ENCODE data around the gene AKT3. TPM values are rescaled to one million over a fixed set of nuclear protein-coding genes. Genes with fewer than 3 reads are reported as not detected.

AKT3 gene
- total and polyA plus RNA-seq, 5 donors from 2014 or later: 0.81 to 84.2 (median 2.8) TPM

- H3K4me3 Mint-ChIP-seq: peak overlapping the region in 1 of 4 donors; percentile 6
- DNase-seq: no peak
- Histone ChIP-seq H3K4me1 (ENCODE audit: control insufficient read depth, insufficient read depth, low read length, poor library complexity, severe bottlenecking) (no peaks in the 10 kb centered on the region), H3K4me3 (ENCODE audit: low read depth, low read length) (no peak overlapping the region), H3K36me3 (ENCODE audit: control insufficient read depth, insufficient read depth, low read length) (no peaks in the 10 kb centered on the region), H3K27me3 (ENCODE audit: control insufficient read depth, insufficient read depth, low read length) (no peaks in the 10 kb centered on the region), H3K9me3 (ENCODE audit: control insufficient read depth in 2 of 2, low read length in 2 of 2) (no peaks in the 10 kb centered on the region), H3K27ac (ENCODE audit: insufficient read depth, low read length, poor library complexity, severe bottlenecking) (no peak overlapping the region)
- peak overlapping the region in 1 of 3 donors; percentile 56 for H3K27ac Mint-ChIP-seq
- H3K4me1 Mint-ChIP-seq: peaks cover 23 to 49% (median 33%) of the 10 kb centered on the region in 4 donors
- H3K36me3 Mint-ChIP-seq: peaks cover under 1% of the 10 kb centered on the region
- H3K9me3 Mint-ChIP-seq: peaks cover 0 to 2% (median 0%) of the 10 kb centered on the region in 7 donors
- H3K27me3 Mint-ChIP-seq: no peaks in the 10 kb centered on the region
- ATAC-seq (ENCODE audit: low read depth in 2 of 2): no peak
Measured at GRCh38 chr1:243798726-243799125, 51.3 kb downstream of the AKT3 start.

- no peak for DNase-seq
- Mint-ChIP-seq H3K27me3 (no peaks in the 10 kb centered on the region), H3K4me1 (peaks cover 28 to 65% (median 41%) of the 10 kb centered on the region in 4 donors), H3K27ac (peak overlapping the region in 1 of 3 donors; percentile 61), H3K36me3 (no peaks in the 10 kb centered on the region), H3K9me3 (peaks cover 0 to 2% (median 0%) of the 10 kb centered on the region in 7 donors), H3K4me3 (no peak overlapping the region)
- H3K4me1 ChIP-seq (ENCODE audit: control insufficient read depth, insufficient read depth, low read length, poor library complexity, severe bottlenecking): no peaks in the 10 kb centered on the region
- no peak overlapping the region for H3K4me3 ChIP-seq (ENCODE audit: low read depth, low read length)
- no peaks in the 10 kb centered on the region for H3K27me3 ChIP-seq (ENCODE audit: control insufficient read depth, insufficient read depth, low read length)
- no peaks in the 10 kb centered on the region for H3K36me3 ChIP-seq (ENCODE audit: control insufficient read depth, insufficient read depth, low read length)
- ATAC-seq (ENCODE audit: low read depth in 2 of 2): no peak
- H3K9me3 ChIP-seq (ENCODE audit: control insufficient read depth in 2 of 2, low read length in 2 of 2): no peaks in the 10 kb centered on the region
- H3K27ac ChIP-seq (ENCODE audit: insufficient read depth, low read length, poor library complexity, severe bottlenecking): no peak overlapping the region
Measured at GRCh38 chr1:243796016-243796415, 54.0 kb downstream of the AKT3 start.

- Histone ChIP-seq H3K9me3 (ENCODE audit: control insufficient read depth in 2 of 2, low read length in 2 of 2) (no peaks in the 10 kb centered on the region), H3K36me3 (ENCODE audit: control insufficient read depth, insufficient read depth, low read length) (no peaks in the 10 kb centered on the region), H3K27ac (ENCODE audit: insufficient read depth, low read length, poor library complexity, severe bottlenecking) (no peak overlapping the region), H3K4me1 (ENCODE audit: control insufficient read depth, insufficient read depth, low read length, poor library complexity, severe bottlenecking) (no peaks in the 10 kb centered on the region), H3K4me3 (ENCODE audit: low read depth, low read length) (no peak overlapping the region), H3K27me3 (ENCODE audit: control insufficient read depth, insufficient read depth, low read length) (no peaks in the 10 kb centered on the region)
- DNase-seq (no peak), ATAC-seq (ENCODE audit: low read depth in 2 of 2) (no peak)
- Mint-ChIP-seq H3K27ac (peak overlapping the region in 1 of 3 donors; percentile 42), H3K36me3 (no peaks in the 10 kb centered on the region), H3K27me3 (no peaks in the 10 kb centered on the region), H3K4me1 (peaks cover 28 to 54% (median 40%) of the 10 kb centered on the region in 4 donors), H3K4me3 (no peak overlapping the region), H3K9me3 (peaks cover 0 to 1% (median 0%) of the 10 kb centered on the region in 7 donors)
Measured at GRCh38 chr1:243793298-243793697, 56.7 kb downstream of the AKT3 start.

GRCh38 chr1:243792891-243793290, 57.2 kb downstream of the AKT3 start:
- H3K9me3 Mint-ChIP-seq: peaks cover 0 to 1% (median 0%) of the 10 kb centered on the region in 7 donors
- Histone ChIP-seq H3K4me1 (ENCODE audit: control insufficient read depth, insufficient read depth, low read length, poor library complexity, severe bottlenecking) (no peaks in the 10 kb centered on the region), H3K27ac (ENCODE audit: insufficient read depth, low read length, poor library complexity, severe bottlenecking) (no peak overlapping the region), H3K9me3 (ENCODE audit: control insufficient read depth in 2 of 2, low read length in 2 of 2) (no peaks in the 10 kb centered on the region), H3K4me3 (ENCODE audit: low read depth, low read length) (no peak overlapping the region), H3K27me3 (ENCODE audit: control insufficient read depth, insufficient read depth, low read length) (no peaks in the 10 kb centered on the region), H3K36me3 (ENCODE audit: control insufficient read depth, insufficient read depth, low read length) (no peaks in the 10 kb centered on the region)
- H3K27ac Mint-ChIP-seq: peak overlapping the region; percentile 1 to 60 (median 29)
- DNase-seq: no peak
- no peaks in the 10 kb centered on the region for H3K36me3 Mint-ChIP-seq
- H3K4me1 Mint-ChIP-seq: peaks cover 28 to 55% (median 40%) of the 10 kb centered on the region in 4 donors
- no peak overlapping the region for H3K4me3 Mint-ChIP-seq
- no peak for ATAC-seq (ENCODE audit: low read depth in 2 of 2)
- no peaks in the 10 kb centered on the region for H3K27me3 Mint-ChIP-seq

GRCh38 chr1:243792401-243792800, 57.6 kb downstream of the AKT3 start:
- ATAC-seq (ENCODE audit: low read depth in 2 of 2) (no peak), DNase-seq (no peak)
- peak overlapping the region; percentile 1 to 60 (median 29) for H3K27ac Mint-ChIP-seq
- no peaks in the 10 kb centered on the region for H3K36me3 ChIP-seq (ENCODE audit: control insufficient read depth, insufficient read depth, low read length)
- no peaks in the 10 kb centered on the region for H3K27me3 Mint-ChIP-seq
- peaks cover 0 to 1% (median 0%) of the 10 kb centered on the region in 7 donors for H3K9me3 Mint-ChIP-seq
- no peaks in the 10 kb centered on the region for H3K36me3 Mint-ChIP-seq
- no peaks in the 10 kb centered on the region for H3K9me3 ChIP-seq (ENCODE audit: control insufficient read depth in 2 of 2, low read length in 2 of 2)
- H3K27ac ChIP-seq (ENCODE audit: insufficient read depth, low read length, poor library complexity, severe bottlenecking): no peak overlapping the region
- peak overlapping the region in 1 of 4 donors; percentile 21 for H3K4me3 Mint-ChIP-seq
- H3K4me1 ChIP-seq (ENCODE audit: control insufficient read depth, insufficient read depth, low read length, poor library complexity, severe bottlenecking): no peaks in the 10 kb centered on the region
- peaks cover 31 to 56% (median 41%) of the 10 kb centered on the region in 4 donors for H3K4me1 Mint-ChIP-seq
- H3K27me3 ChIP-seq (ENCODE audit: control insufficient read depth, insufficient read depth, low read length): no peaks in the 10 kb centered on the region
- H3K4me3 ChIP-seq (ENCODE audit: low read depth, low read length): no peak overlapping the region

GRCh38 chr1:243791586-243792267, 58.3 kb downstream of the AKT3 start:
- Mint-ChIP-seq H3K4me1 (peaks cover 33 to 52% (median 42%) of the 10 kb centered on the region in 4 donors), H3K27ac (no peak overlapping the region)

GRCh38 chr1:243790404-243790803, 59.6 kb downstream of the AKT3 start:
- Histone ChIP-seq H3K27me3 (ENCODE audit: control insufficient read depth, insufficient read depth, low read length) (no peaks in the 10 kb centered on the region), H3K36me3 (ENCODE audit: control insufficient read depth, insufficient read depth, low read length) (no peaks in the 10 kb centered on the region), H3K27ac (ENCODE audit: insufficient read depth, low read length, poor library complexity, severe bottlenecking) (no peak overlapping the region), H3K4me1 (ENCODE audit: control insufficient read depth, insufficient read depth, low read length, poor library complexity, severe bottlenecking) (no peaks in the 10 kb centered on the region), H3K4me3 (ENCODE audit: low read depth, low read length) (no peak overlapping the region), H3K9me3 (ENCODE audit: control insufficient read depth in 2 of 2, low read length in 2 of 2) (no peaks in the 10 kb centered on the region)
- Mint-ChIP-seq H3K36me3 (no peaks in the 10 kb centered on the region), H3K4me3 (no peak overlapping the region), H3K27me3 (no peaks in the 10 kb centered on the region), H3K4me1 (peaks cover 34 to 50% (median 41%) of the 10 kb centered on the region in 4 donors), H3K27ac (no peak overlapping the region), H3K9me3 (peaks cover 0 to 1% (median 0%) of the 10 kb centered on the region in 7 donors)
- ATAC-seq (ENCODE audit: low read depth in 2 of 2) (no peak), DNase-seq (no peak)

More at GRCh38 chr1:243791586-243792267, 58.3 kb downstream of the AKT3 start:
- no peaks in the 10 kb centered on the region for H3K27me3 ChIP-seq (ENCODE audit: control insufficient read depth, insufficient read depth, low read length)
- DNase-seq: no peak
- no peaks in the 10 kb centered on the region for H3K4me1 ChIP-seq (ENCODE audit: control insufficient read depth, insufficient read depth, low read length, poor library complexity, severe bottlenecking)
- Mint-ChIP-seq H3K27me3 (no peaks in the 10 kb centered on the region), H3K36me3 (no peaks in the 10 kb centered on the region), H3K4me3 (no peak overlapping the region), H3K9me3 (peaks cover 0 to 1% (median 0%) of the 10 kb centered on the region in 7 donors)
- H3K36me3 ChIP-seq (ENCODE audit: control insufficient read depth, insufficient read depth, low read length): no peaks in the 10 kb centered on the region
- no peak overlapping the region for H3K4me3 ChIP-seq (ENCODE audit: low read depth, low read length)
- ATAC-seq (ENCODE audit: low read depth in 2 of 2): no peak
- H3K9me3 ChIP-seq (ENCODE audit: control insufficient read depth in 2 of 2, low read length in 2 of 2): no peaks in the 10 kb centered on the region
- no peak overlapping the region for H3K27ac ChIP-seq (ENCODE audit: insufficient read depth, low read length, poor library complexity, severe bottlenecking)

- no peaks in the 10 kb centered on the region for H3K9me3 ChIP-seq (ENCODE audit: control insufficient read depth in 2 of 2, low read length in 2 of 2)
- peaks cover 21 to 28% (median 24%) of the 10 kb centered on the region in 4 donors for H3K4me1 Mint-ChIP-seq
- no peak overlapping the region for H3K4me3 ChIP-seq (ENCODE audit: low read depth, low read length)
- no peak overlapping the region for H3K27ac Mint-ChIP-seq
- H3K36me3 Mint-ChIP-seq: no peaks in the 10 kb centered on the region
- no peak overlapping the region for H3K27ac ChIP-seq (ENCODE audit: insufficient read depth, low read length, poor library complexity, severe bottlenecking)
- H3K27me3 ChIP-seq (ENCODE audit: control insufficient read depth, insufficient read depth, low read length): no peaks in the 10 kb centered on the region
- H3K36me3 ChIP-seq (ENCODE audit: control insufficient read depth, insufficient read depth, low read length): no peaks in the 10 kb centered on the region
- DNase-seq: no peak
- H3K9me3 Mint-ChIP-seq: peaks cover 0 to 1% (median 0%) of the 10 kb centered on the region in 7 donors
- H3K27me3 Mint-ChIP-seq: no peaks in the 10 kb centered on the region
- H3K4me1 ChIP-seq (ENCODE audit: control insufficient read depth, insufficient read depth, low read length, poor library complexity, severe bottlenecking): no peaks in the 10 kb centered on the region
- ATAC-seq (ENCODE audit: low read depth in 2 of 2): no peak
- no peak overlapping the region for H3K4me3 Mint-ChIP-seq
Measured at GRCh38 chr1:243786531-243786930, 63.5 kb downstream of the AKT3 start.

All from CD4-positive, CD25-positive, alpha-beta regulatory T cell (primary cell).